ENCODE measurements around the gene PPIP5K2. TPM values are rescaled to one million over a fixed set of nuclear protein-coding genes. Genes with fewer than 3 reads are reported as not detected.
A peak's percentile ranks its signal among the peaks of the same experiment; 100 is the strongest.

The PPIP5K2 gene
- total and polyA plus RNA-seq, 8 donors: 47.7 to 92.0 (median 86.3) TPM

DNA sequence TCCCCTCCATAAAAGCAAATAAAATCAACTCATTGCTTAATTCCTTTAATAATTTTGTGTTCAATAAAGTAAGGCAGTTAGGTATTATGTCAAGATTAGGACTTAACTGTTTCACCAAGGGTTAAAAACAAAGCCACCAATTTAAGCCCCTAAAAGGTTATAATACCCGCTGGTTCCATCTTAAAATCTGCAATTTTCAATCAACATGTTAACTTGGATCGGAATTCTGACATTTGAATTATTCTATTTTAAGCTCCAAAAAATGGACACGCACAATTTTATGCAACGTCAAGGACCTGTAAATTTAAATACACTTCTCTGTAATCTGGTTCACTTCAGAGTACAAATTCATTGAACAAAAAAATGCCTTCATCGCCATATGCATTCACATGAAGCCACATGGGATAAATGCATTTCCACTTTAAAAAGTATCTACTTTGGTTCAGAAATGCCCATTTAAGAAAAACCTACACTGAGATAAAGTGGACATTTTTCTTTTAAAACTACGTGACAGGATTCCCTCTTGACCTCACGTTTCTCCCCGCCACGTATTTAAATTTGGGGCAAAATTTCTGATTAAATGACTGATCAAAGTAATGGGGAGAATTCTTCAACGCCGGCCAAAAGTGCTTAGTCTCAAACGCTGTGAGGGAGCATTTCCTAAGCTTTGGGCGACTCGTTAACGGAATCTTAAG, 884 bp upstream of the PPIP5K2 start:
- peak; percentile 1 for ATAC-seq
- TF ChIP-seq, protein P1, sequence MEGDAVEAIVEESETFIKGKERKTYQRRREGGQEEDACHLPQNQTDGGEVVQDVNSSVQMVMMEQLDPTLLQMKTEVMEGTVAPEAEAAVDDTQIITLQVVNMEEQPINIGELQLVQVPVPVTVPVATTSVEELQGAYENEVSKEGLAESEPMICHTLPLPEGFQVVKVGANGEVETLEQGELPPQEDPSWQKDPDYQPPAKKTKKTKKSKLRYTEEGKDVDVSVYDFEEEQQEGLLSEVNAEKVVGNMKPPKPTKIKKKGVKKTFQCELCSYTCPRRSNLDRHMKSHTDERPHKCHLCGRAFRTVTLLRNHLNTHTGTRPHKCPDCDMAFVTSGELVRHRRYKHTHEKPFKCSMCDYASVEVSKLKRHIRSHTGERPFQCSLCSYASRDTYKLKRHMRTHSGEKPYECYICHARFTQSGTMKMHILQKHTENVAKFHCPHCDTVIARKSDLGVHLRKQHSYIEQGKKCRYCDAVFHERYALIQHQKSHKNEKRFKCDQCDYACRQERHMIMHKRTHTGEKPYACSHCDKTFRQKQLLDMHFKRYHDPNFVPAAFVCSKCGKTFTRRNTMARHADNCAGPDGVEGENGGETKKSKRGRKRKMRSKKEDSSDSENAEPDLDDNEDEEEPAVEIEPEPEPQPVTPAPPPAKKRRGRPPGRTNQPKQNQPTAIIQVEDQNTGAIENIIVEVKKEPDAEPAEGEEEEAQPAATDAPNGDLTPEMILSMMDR (IDR thresholded peaks at IDR 0.05): no peak

DNA sequence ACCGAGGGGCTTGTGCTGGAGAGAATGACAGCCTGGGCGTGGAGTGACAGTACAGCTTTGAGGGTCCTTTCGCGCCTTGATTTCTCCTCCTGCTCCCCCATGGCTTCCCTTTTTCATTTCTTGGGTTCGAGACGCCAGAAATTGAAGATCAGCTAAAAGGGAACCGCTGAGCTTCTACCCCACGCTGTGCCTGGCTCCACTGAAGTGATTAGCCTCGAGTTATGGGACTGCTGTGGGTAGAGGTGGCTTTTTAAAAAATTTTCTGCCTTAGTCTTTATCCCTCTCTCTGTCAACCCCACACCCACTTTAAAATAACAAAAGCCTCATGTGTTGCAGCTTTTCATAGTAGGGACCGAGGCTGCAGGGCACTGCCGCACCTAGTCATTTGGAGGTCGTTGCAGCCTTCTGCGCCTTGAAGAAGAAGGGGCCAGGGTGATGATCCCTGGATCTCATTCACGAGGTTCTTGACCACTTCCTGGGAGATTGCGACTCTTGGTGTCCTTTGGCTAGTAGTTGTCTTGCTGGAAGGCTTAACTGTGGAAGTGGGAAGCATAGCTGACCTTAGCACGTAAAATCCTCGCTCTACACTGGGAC, 603 bp downstream of the PPIP5K2 start:
- TF ChIP-seq, protein P1 (IDR thresholded peaks at IDR 0.05): no peak
- Histone ChIP-seq H3K9me3 (no peaks in the 10 kb centered on the region), H3K4me1 (peaks cover 0 to 35% of the 10 kb centered on the region in 2 donors), H3K27me3 (no peaks in the 10 kb centered on the region), H3K36me3 (no peaks in the 10 kb centered on the region), H3K27ac (peak overlapping the region; percentile 97), H3K4me3 (peak overlapping the region; percentile 74 to 86)
- intact Hi-C loops (cut with DNase I): no loop called here
- DNase-seq (peak in 1 of 4 donors; percentile 11), ATAC-seq (peak; percentile 17)

More for the DNA sequence above, 884 bp upstream of the PPIP5K2 start:
- Histone ChIP-seq H3K27ac (peak overlapping the region; percentile 97), H3K27me3 (no peaks in the 10 kb centered on the region), H3K9me3 (no peaks in the 10 kb centered on the region), H3K36me3 (no peaks in the 10 kb centered on the region), H3K4me3 (peak overlapping the region; percentile 74 to 86), H3K4me1 (peaks cover 0 to 35% of the 10 kb centered on the region in 2 donors)
- intact Hi-C loops (cut with DNase I): no loop called here
- peak in 1 of 4 donors; percentile 22 for DNase-seq

DNA sequence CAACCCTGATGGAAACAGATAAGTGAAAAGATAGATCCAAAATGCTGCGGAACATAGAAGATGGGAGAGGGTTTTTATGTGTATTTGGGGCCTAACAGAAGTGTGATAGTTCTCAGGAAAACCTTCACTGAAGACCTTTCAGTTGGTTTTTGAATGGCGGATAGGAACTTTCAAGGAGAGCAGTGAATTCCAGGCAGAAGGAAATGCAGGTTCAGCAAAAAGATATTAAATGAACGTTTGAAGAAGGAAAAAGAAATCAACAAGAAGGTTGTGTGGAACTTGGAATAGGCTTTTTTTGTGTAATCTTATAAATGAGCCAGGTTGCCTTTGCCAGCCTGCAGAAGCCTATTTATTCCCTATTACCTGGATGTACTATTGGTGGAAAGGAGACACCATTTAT, 2.1 kb downstream of the PPIP5K2 start:
- H3K27ac ChIP-seq: no peak overlapping the region
- TF ChIP-seq, protein P1 (IDR thresholded peaks at IDR 0.05): no peak
- peaks cover 0 to 35% of the 10 kb centered on the region in 2 donors for H3K4me1 ChIP-seq
- peak overlapping the region in 1 of 2 donors; percentile 74 for H3K4me3 ChIP-seq
- no peaks in the 10 kb centered on the region for H3K9me3 ChIP-seq
- H3K27me3 ChIP-seq: no peaks in the 10 kb centered on the region
- DNase-seq (no peak), ATAC-seq (no peak)
- H3K36me3 ChIP-seq: no peaks in the 10 kb centered on the region
- intact Hi-C loops (cut with DNase I): no loop called here

DNA sequence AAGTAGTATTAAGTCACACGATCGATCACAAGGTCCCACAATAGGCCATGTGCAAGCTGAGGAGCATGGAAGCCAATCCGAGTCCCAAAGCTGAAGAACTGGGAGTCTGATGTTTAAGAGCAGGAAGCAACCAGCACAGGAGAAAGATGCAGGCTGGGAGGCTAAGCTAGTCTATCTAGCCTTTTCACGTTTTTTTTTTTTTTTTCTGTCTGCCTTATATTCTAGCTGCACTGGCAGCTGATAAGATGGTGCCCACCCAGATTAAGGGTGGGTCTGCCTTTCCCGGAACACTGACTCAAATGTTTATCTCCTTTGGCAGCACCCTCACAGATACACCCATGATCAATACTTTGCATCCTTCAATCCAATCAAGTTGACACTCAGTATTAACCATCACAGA, 6.5 kb downstream of the PPIP5K2 start:
- no peak overlapping the region for H3K4me3 ChIP-seq
- H3K36me3 ChIP-seq: no peaks in the 10 kb centered on the region
- H3K27ac ChIP-seq: no peak overlapping the region
- H3K4me1 ChIP-seq: peaks cover 0 to 18% of the 10 kb centered on the region in 2 donors
- ATAC-seq (no peak), DNase-seq (no peak)
- intact Hi-C loops (cut with DNase I): no loop called here
- H3K27me3 ChIP-seq: no peaks in the 10 kb centered on the region
- no peaks in the 10 kb centered on the region for H3K9me3 ChIP-seq
- TF ChIP-seq, protein P1 (IDR thresholded peaks at IDR 0.05): no peak

DNA sequence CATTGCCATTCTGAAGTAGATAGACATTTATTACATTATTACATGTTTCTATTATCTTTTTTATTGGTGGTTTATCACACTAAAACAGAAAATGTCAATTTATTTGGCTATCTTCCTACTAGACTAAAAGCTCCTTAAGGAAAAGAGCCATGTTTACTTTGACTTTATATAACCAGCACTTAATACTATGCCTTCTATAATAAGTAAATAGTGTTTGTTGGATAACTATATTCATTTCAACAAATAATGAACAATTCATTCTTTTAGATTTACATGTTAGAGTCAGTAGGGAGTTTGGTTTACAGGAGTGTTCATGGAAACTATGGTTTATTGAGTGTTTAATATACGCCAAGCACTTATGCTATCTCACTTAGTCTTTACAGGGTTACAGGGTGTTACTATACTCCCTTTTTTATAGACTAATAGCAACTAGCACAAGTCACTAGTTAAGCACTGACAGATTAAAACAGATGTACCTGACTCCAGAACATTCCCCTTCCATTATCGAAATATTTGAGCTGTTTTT, 7.3 kb downstream of the PPIP5K2 start:
- Histone ChIP-seq H3K27me3 (no peaks in the 10 kb centered on the region), H3K4me1 (peaks cover 0 to 10% of the 10 kb centered on the region in 2 donors), H3K36me3 (no peaks in the 10 kb centered on the region), H3K27ac (no peak overlapping the region), H3K9me3 (no peaks in the 10 kb centered on the region), H3K4me3 (no peak overlapping the region)
- DNase-seq (no peak), ATAC-seq (no peak)
- TF ChIP-seq, protein P1 (IDR thresholded peaks at IDR 0.05): no peak
- intact Hi-C loops (cut with DNase I): no loop called here
